K562 (cell line): ENCODE data around the gene SLC5A10. TPM values are rescaled to one million over a fixed set of nuclear protein-coding genes. Genes with fewer than 3 reads are reported as not detected.

Experiments used
- ATAC-seq: fragments of 200-7000 bp; cut with Tn5 transposase; 3 replicates; pipeline ENCODE4 v1.9.1; 2020; ENCODE audit warnings: moderate library complexity
- Bru-seq: library from RNA; stranded (reverse); fragments of 400-500 nt; gene quantifications from one replicate; lab custom pipeline; 2021; lab: Mats Ljungman, UMichigan
- BruChase-seq, 2 experiments: library from RNA; stranded (reverse); fragments of 400-500 nt; gene quantifications; one replicate each; lab custom pipeline; 2021; lab: Mats Ljungman, UMichigan
- BruUV-seq: library from RNA; stranded (reverse); fragments of 400-500 nt; replicated peaks from 2 replicates; lab custom pipeline; 2021; lab: Mats Ljungman, UMichigan
- CTCF ChIA-PET: fragments of 300-600 bp; formaldehyde crosslinking; extraction: SDS; loops from one replicate; lab custom pipeline; 2021; ENCODE audit warnings: low intra/inter-chr PET ratio; lab: Yijun Ruan, JAX
- POLR2A ChIA-PET: fragments of 300-600, 350-650 bp; sonication (Branson Sonifier 250); formaldehyde crosslinking; extraction: SDS; loops from one replicate; lab custom pipeline; 2021; ENCODE audit warnings: antibody characterized with exemption, inconsistent platforms; lab: Yijun Ruan, JAX
- DNase-seq, 4 experiments: peaks; one replicate each; pipeline versions ENCODE4 v3.0.0 to v3.0.0-alpha.2; 2011 to 2018; ENCODE audit warnings: low spot score in 3 of 4, mixed read lengths in 3 of 4; ENCODE audit errors: extremely low read depth in 1 of 4
- FAIRE-seq: peaks from 2 replicates; lab custom pipeline; 2011; peaks lifted over from hg19 to GRCh38; lab: Jason Lieb, UNC
- H2AFZ ChIP-seq: 2 replicates; pipeline ENCODE4 v1.6.0; 2011; ENCODE audit warnings: low read depth, low read length, control low read depth, inconsistent platforms
- H3K27ac ChIP-seq: fragments of 200-600 bp; 3 replicates; pipeline ENCODE4 v1.8.0; 2011; ENCODE audit warnings: low read depth, mild to moderate bottlenecking, control low read depth, inconsistent platforms, low read length, moderate library complexity, mixed read lengths; ENCODE audit errors: extremely low read depth
- H3K27me3 ChIP-seq, 2 experiments: fragments of 300-600 bp in 1 of 2; 2 replicates in 1 of 2; 3 replicates in 1 of 2; pipeline versions ENCODE4 v1.6.0 to v1.8.0; 2011; ENCODE audit warnings: inconsistent platforms in 2 of 2, low read length in 2 of 2, mild to moderate bottlenecking in 1 of 2, mixed read lengths in 1 of 2, moderate library complexity in 1 of 2; ENCODE audit not compliant: control insufficient read depth in 2 of 2, insufficient read depth in 2 of 2
- H3K36me3 ChIP-seq: fragments of 300-600 bp; 3 replicates; pipeline ENCODE4 v1.8.0; 2011; ENCODE audit warnings: mild to moderate bottlenecking, low read length, inconsistent platforms; ENCODE audit not compliant: control insufficient read depth, insufficient read depth
- H3K4me1 ChIP-seq, 2 experiments: fragments of 200-600 bp in 1 of 2; replicated peaks in 1 of 2; 2 replicates in 1 of 2; 3 replicates in 1 of 2; pipeline versions ENCODE4 v1.5.1 to v1.8.0; 2011; ENCODE audit warnings: inconsistent platforms in 2 of 2, low read length in 2 of 2, mild to moderate bottlenecking in 1 of 2, mixed read lengths in 1 of 2, moderate library complexity in 1 of 2; ENCODE audit not compliant: control insufficient read depth in 2 of 2, insufficient read depth in 2 of 2
- H3K4me2 ChIP-seq: 2 replicates; pipeline ENCODE4 v1.6.1; 2011; ENCODE audit warnings: low read length, control low read depth, inconsistent platforms, mixed read lengths; ENCODE audit not compliant: insufficient read depth
- H3K4me3 ChIP-seq: fragments of 200-600 bp; sonication (generic), shearing (Covaris generic); 2 replicates; pipeline ENCODE4 v1.5.1; 2016; ENCODE audit warnings: control low read depth, inconsistent platforms
- H3K79me2 ChIP-seq: fragments of 200-600 bp; 3 replicates; pipeline ENCODE4 v1.8.0; 2011; ENCODE audit warnings: low read length, inconsistent platforms; ENCODE audit not compliant: control insufficient read depth, insufficient read depth
- H3K9ac ChIP-seq, 2 experiments: 2 replicates each; pipeline versions ENCODE4 v1.6.0 to v1.6.1; 2011; ENCODE audit warnings: low read depth in 2 of 2, low read length in 2 of 2, control low read depth in 1 of 2, inconsistent platforms in 1 of 2, mild to moderate bottlenecking in 1 of 2, mixed read lengths in 1 of 2; ENCODE audit not compliant: insufficient read depth in 1 of 2
- H3K9me1 ChIP-seq: one replicate; pipeline ENCODE4 v1.6.0; 2011; ENCODE audit warnings: inconsistent platforms, mild to moderate bottlenecking, low read length, moderate library complexity; ENCODE audit not compliant: control insufficient read depth, insufficient read depth
- H3K9me3 ChIP-seq: replicated peaks from 2 replicates; pipeline ENCODE4 v1.5.1; 2011; ENCODE audit warnings: low read depth, low read length, inconsistent platforms; ENCODE audit not compliant: control insufficient read depth, insufficient read depth
- H4K20me1 ChIP-seq: replicated peaks from 2 replicates; pipeline ENCODE4 v1.6.1; 2011; ENCODE audit warnings: low read length, inconsistent platforms, mixed read lengths; ENCODE audit not compliant: control insufficient read depth, insufficient read depth
- CTCF ChIP-seq, 3 experiments: IDR thresholded peaks in 2 of 3; conservative IDR thresholded peaks in 1 of 3; 2 replicates each; pipeline ENCODE4 v1.5.1; 2011 to 2012; ENCODE audit warnings: low read length in 3 of 3, mild to moderate bottlenecking in 3 of 3, control low read depth in 2 of 3, improper control_type of control experiment in 1 of 3, inconsistent platforms in 1 of 3, low read depth in 1 of 3, mixed read lengths in 1 of 3, moderate library complexity in 1 of 3; ENCODE audit not compliant: insufficient read depth in 2 of 3
- NKRF ChIP-seq: fragments of 450-650 bp; IDR thresholded peaks from 2 replicates; pipeline ENCODE4 v1.6.1; 2016; ENCODE audit warnings: borderline replicate concordance
- RAD21 ChIP-seq, 2 experiments: fragments of 250-450 bp in 1 of 2; fragments of 450-650 bp in 1 of 2; sonication (Bioruptor Pico) in 1 of 2; formaldehyde crosslinking in 1 of 2; IDR thresholded peaks in 1 of 2; conservative IDR thresholded peaks in 1 of 2; 2 replicates each; pipeline versions ENCODE4 v1.4.0 to v1.8.0; 2020 to 2022; ENCODE audit warnings: mild to moderate bottlenecking in 2 of 2, moderate library complexity in 1 of 2
- WGBS: fragments of 100-300 bp; shearing (Covaris generic); methylation state at CpG from one replicate; pipeline ENCODE4 v1.1.6; 2016; ENCODE audit warnings: low coverage, mixed read lengths; ENCODE audit not compliant: insufficient coverage; ENCODE audit errors: missing lambda C conversion rate; 5-methylcytosine and 5-hydroxymethylcytosine counted together
- in situ Hi-C: fragments of 300-500 bp; cut with MboI; formaldehyde crosslinking; loops from 4 replicates; pipeline ENCODE4 v1.15.0; 2018; ENCODE audit warnings: inconsistent platforms, mixed read lengths
- intact Hi-C: fragments of 100-400 bp; cut with micrococcal nuclease; formaldehyde crosslinking; loops from 2 replicates; pipeline ENCODE4 v1.14.2; 2022
- long read RNA-seq, 3 experiments: library from polyadenylated mRNA in 2 of 3; library from RNA in 1 of 3; unstranded in 2 of 3; stranded (forward) in 1 of 3; transcript quantifications; one replicate each; pipeline ENCODE4 v2.0.0, GENCODE V29; 2019 to 2022
- polyA minus RNA-seq, 3 experiments: library from RNA; depleted of rRNA, polyadenylated mRNA; stranded (reverse); fragments of >200 nt; gene quantifications; 2 replicates each; pipeline ENCODE4 v1.2.3, GENCODE V29; 2011
- polyA plus RNA-seq, 8 experiments: library from polyadenylated mRNA; depleted of rRNA in 4 of 8; stranded (reverse) in 5 of 8; unstranded in 3 of 8; fragments of >200 nt; fragmentation: Nextera tagmentation in 2 of 8; fragmentation: Illumina TruSeq in 1 of 8; extraction: Ambion mirVana in 2 of 8; extraction: Trizol in 1 of 8; gene quantifications; 2 replicates each; pipeline versions ENCODE4 v1.2.1 to v1.2.3, GENCODE V29; 2011 to 2014; ENCODE audit warnings: inconsistent platforms in 1 of 8, missing spikeins in 1 of 8
- total RNA-seq, 7 experiments: library from RNA; depleted of rRNA in 6 of 7; stranded (reverse); fragments of >200 nt in 6 of 7; fragmentation: Illumina TruSeq in 2 of 7; extraction: Trizol in 2 of 7; gene quantifications; 2 replicates each; pipeline versions ENCODE4 v1.2.1 to v1.2.3, GENCODE V29; 2011 to 2021; ENCODE audit warnings: low replicate concordance in 1 of 7

SLC5A10 gene
- 0.51 TPM in 1 of 2 replicates, not detected in the other for total RNA-seq (2011; cell fraction: chromatin; rRNA removed; ENCODE audit: low replicate concordance)
- 0.17 and 0.39 TPM in 2 replicates for total RNA-seq (2011; cell fraction: nucleolus; rRNA removed)
- 0.37 and 0.46 TPM in 2 replicates for total RNA-seq (2011; cell fraction: nucleoplasm; rRNA removed)
- total RNA-seq (2014; rRNA removed): 0.09 TPM in 1 of 2 replicates, not detected in the other
- not detected in 2 replicates for total RNA-seq (2014; rRNA removed; fragmentation: Illumina TruSeq; extraction: Trizol)
- total RNA-seq (2015; rRNA removed; fragmentation: Illumina TruSeq; extraction: Trizol): 0.04 TPM in 1 of 2 replicates, not detected in the other
- total RNA-seq (2021): not detected in 2 replicates
- polyA plus RNA-seq (2011; rRNA removed): 0.01 and 0.03 TPM in 2 replicates
- polyA plus RNA-seq (2011; cell fraction: cytosol; rRNA removed): 0.01 TPM in 1 of 2 replicates, not detected in the other
- 0.06 TPM in 2 replicates for polyA plus RNA-seq (2011; cell fraction: nucleus; rRNA removed)
- polyA plus RNA-seq (2012): 0.04 and 0.07 TPM in 2 replicates
- polyA plus RNA-seq (2014; fragmentation: Illumina TruSeq; extraction: Trizol): 0.04 TPM in 1 of 2 replicates, not detected in the other
- not detected for polyA plus RNA-seq (2014; fragmentation: Nextera tagmentation; extraction: Ambion mirVana)
- 0.03 and 0.05 TPM in 2 replicates for polyA plus RNA-seq (2014; rRNA removed)
- polyA minus RNA-seq (2011; rRNA and poly(A)+ RNA removed): not detected in 2 replicates
- polyA minus RNA-seq (2011; cell fraction: cytosol; rRNA and poly(A)+ RNA removed): not detected in 2 replicates
- polyA minus RNA-seq (2011; cell fraction: nucleus; rRNA and poly(A)+ RNA removed): 0.13 and 0.22 TPM in 2 replicates
- percentile 15 among the genes with signal in this experiment for Bru-seq, nascent RNA
- BruChase-seq, experiment 1, labeled RNA remaining after a 2-hour chase: percentile 11 among the genes with signal in this experiment
- percentile 9 among the genes with signal in this experiment for BruChase-seq, experiment 2, labeled RNA remaining after a 6-hour chase
- long read RNA-seq, experiment 1, partial matches to known transcripts: 0 of 11 reads
- long read RNA-seq, experiment 1, other reads (novel, unspliced or antisense): 11 of 11 reads
- long read RNA-seq, experiment 2: 0 reads
- long read RNA-seq, experiment 3: 0 reads

- intact Hi-C loops: loop anchor here (10.0 kb wide), 1 partner anchor 137 kb away; no protein-coding TSS in a partner anchor
- no peak within 1 kb of the TSS for H3K27ac ChIP-seq
- DNase-seq (peak in 1 of 4 experiments; percentile 11), FAIRE-seq (no peak), ATAC-seq (peak; percentile 64; the same call in 2 of the 3 replicates)
- peak within 1 kb of the TSS; percentile 51; the same call in 1 of the 2 replicates for H2AFZ ChIP-seq
- H3K4me3 ChIP-seq: no peak within 1 kb of the TSS
- H3K9ac ChIP-seq: peak within 1 kb of the TSS in 1 of 2 experiments; percentile 45; a peak in 1 of 4 replicates
- H3K9me1 ChIP-seq: no peaks in the 10 kb centered on the region
- ChIA-PET CTCF (no interaction called here), POLR2A (interaction anchor here (0.6 kb wide), 1 partner anchor 27 kb away, joined by 4 read pairs; no protein-coding TSS in a partner anchor)
- peaks cover 2 to 12% of the 10 kb centered on the region in 2 experiments; a peak in 3 of 5 replicates for H3K4me1 ChIP-seq
- no peaks in the 10 kb centered on the region for H3K9me3 ChIP-seq
- H3K27me3 ChIP-seq: peaks cover 3 to 21% of the 10 kb centered on the region in 2 experiments; a peak in 4 of 5 replicates
- no TSS peak for BruUV-seq
- TF ChIP-seq CTCF (IDR thresholded peaks at IDR 0.05 in 2 of 3, conservative IDR thresholded peaks at IDR 0.05 in 1 of 3; ENCODE audit: insufficient read depth in 2 of 3, low read depth in 1 of 3, low read length in 3 of 3) (peak; percentile 28 to 44 (median 38); a peak in 3 of 6 replicates), NKRF (no peak), RAD21 (CRISPR knock-in tag; conservative IDR thresholded peaks at IDR 0.05 in 1 of 2, IDR thresholded peaks at IDR 0.05 in 1 of 2) (peak in 1 of 2 experiments; percentile 42; a peak in 1 of 4 replicates)
- WGBS: 44% methylated on average over 11 of the region's 17 CpGs
- H3K79me2 ChIP-seq: no peaks in the 10 kb centered on the region
- H3K4me2 ChIP-seq: no peak within 1 kb of the TSS; the same call in 1 of the 2 replicates
- H3K36me3 ChIP-seq: no peaks in the 10 kb centered on the region
- in situ Hi-C loops: loop anchor here (10.0 kb wide), 1 partner anchor 193 kb away; no protein-coding TSS in a partner anchor
- H4K20me1 ChIP-seq: no peaks in the 10 kb centered on the region
These were observed at the start of gene SLC5A10 for GRCh38 chr17:18951941-18952842. SLC5A10 (plus strand) TSS chr17:18952165; CDS start chr17:18952206, 41 bp downstream.
